Right ventricle myocardium inferior (tissue), 1 donor: ENCODE data around the gene RGS3. TPM values are rescaled to one million over a fixed set of nuclear protein-coding genes. Genes with fewer than 3 reads are reported as not detected.

ENCODE experiments used
- ATAC-seq: fragments of 200-7000 bp; cut with Tn5 transposase; one replicate; pipeline ENCODE4 v1.9.1; 2020; ENCODE audit warnings: mild to moderate bottlenecking, moderate library complexity
- DNase-seq: peaks from one replicate; pipeline ENCODE4 v3.0.0; 2021; ENCODE audit errors: missing footprints
- intact Hi-C: fragments of 100-400 bp; cut with DNase I; formaldehyde crosslinking; loops from one replicate; pipeline ENCODE4 v1.11.0; 2022
- total RNA-seq: library from RNA; stranded (reverse); fragmentation: NEBNext Ultra II Directional; extraction: Animal tissue kit (Norgen Biotek cat#: 25700); gene quantifications from one replicate; pipeline ENCODE4 v1.2.1, GENCODE V29; 2021
- donor health status: DM: no; HTN: yes; CAD: no; lungs with severe emphysema.

The RGS3 gene
- total RNA-seq, 1 donor from 2014 or later, result 139 TPM

- no peak for ATAC-seq
- intact Hi-C loops, result no loop called here
- DNase-seq, result no peak
Measured at GRCh38 chr9:113598451-113598850, 134.9 kb downstream of the RGS3 start.

- DNase-seq (no peak), ATAC-seq (no peak)
- intact Hi-C loops, result no loop called here
Measured at GRCh38 chr9:113598883-113599282, 135.4 kb downstream of the RGS3 start.

- intact Hi-C loops, result no loop called here
- ATAC-seq, result peak; percentile 7
- DNase-seq, result peak; percentile 43
Measured at GRCh38 chr9:113599646-113600022, 136.1 kb downstream of the RGS3 start.

GRCh38 chr9:113600023-113600823 is 136.7 kb downstream of the RGS3 start:
- intact Hi-C loops, result no loop called here
- ATAC-seq, result peak; percentile 48
- DNase-seq, result peak; percentile 70

GRCh38 chr9:113600871-113601614 is 137.5 kb downstream of the RGS3 start:
- intact Hi-C loops, result no loop called here
- DNase-seq (no peak), ATAC-seq (no peak)

- intact Hi-C loops, result no loop called here
- ATAC-seq (no peak), DNase-seq (no peak)
Measured at GRCh38 chr9:113601656-113602055, 138.1 kb downstream of the RGS3 start.

- intact Hi-C loops, result no loop called here
- ATAC-seq (peak; percentile 57), DNase-seq (peak; percentile 89)
Measured at GRCh38 chr9:113602126-113603047, 138.9 kb downstream of the RGS3 start.

- no peak for ATAC-seq
- DNase-seq, result no peak
- intact Hi-C loops, result no loop called here
Measured at GRCh38 chr9:113603048-113603375, 139.5 kb downstream of the RGS3 start.

GRCh38 chr9:113603773-113604172 is 140.2 kb downstream of the RGS3 start:
- no peak for ATAC-seq
- no peak for DNase-seq
- intact Hi-C loops, result no loop called here

GRCh38 chr9:113604393-113604792 is 140.9 kb downstream of the RGS3 start:
- ATAC-seq (no peak), DNase-seq (no peak)
- intact Hi-C loops, result no loop called here

GRCh38 chr9:113606510-113606909 is 143.0 kb downstream of the RGS3 start:
- no peak for ATAC-seq
- intact Hi-C loops, result no loop called here
- no peak for DNase-seq

GRCh38 chr9:113608082-113608685 is 144.7 kb downstream of the RGS3 start:
- no peak for DNase-seq
- intact Hi-C loops, result no loop called here
- no peak for ATAC-seq

GRCh38 chr9:113609562-113610318 is 146.2 kb downstream of the RGS3 start:
- intact Hi-C loops, result no loop called here
- peak; percentile 94 for ATAC-seq
- DNase-seq, result peak; percentile 90

- intact Hi-C loops, result no loop called here
- ATAC-seq (no peak), DNase-seq (no peak)
Measured at GRCh38 chr9:113611461-113612215, 148.1 kb downstream of the RGS3 start.

- intact Hi-C loops, result no loop called here
- DNase-seq (no peak), ATAC-seq (no peak)
Measured at GRCh38 chr9:113612216-113612747, 148.8 kb downstream of the RGS3 start.

- intact Hi-C loops, result no loop called here
Measured at GRCh38 chr9:113612828-113613227, 149.3 kb downstream of the RGS3 start.

GRCh38 chr9:113613815-113614413 is 150.4 kb downstream of the RGS3 start:
- DNase-seq, result no peak
- no peak for ATAC-seq
- intact Hi-C loops, result no loop called here

More at GRCh38 chr9:113612828-113613227, 149.3 kb downstream of the RGS3 start:
- no peak for ATAC-seq
- no peak for DNase-seq
